Measurements from ENCODE around the gene FAM200A.
"Not testable (repeated sequence)": the region's sequence is repeated elsewhere in the genome, so short reads cannot be mapped to it uniquely, and the experiment has no call there.

DNA sequence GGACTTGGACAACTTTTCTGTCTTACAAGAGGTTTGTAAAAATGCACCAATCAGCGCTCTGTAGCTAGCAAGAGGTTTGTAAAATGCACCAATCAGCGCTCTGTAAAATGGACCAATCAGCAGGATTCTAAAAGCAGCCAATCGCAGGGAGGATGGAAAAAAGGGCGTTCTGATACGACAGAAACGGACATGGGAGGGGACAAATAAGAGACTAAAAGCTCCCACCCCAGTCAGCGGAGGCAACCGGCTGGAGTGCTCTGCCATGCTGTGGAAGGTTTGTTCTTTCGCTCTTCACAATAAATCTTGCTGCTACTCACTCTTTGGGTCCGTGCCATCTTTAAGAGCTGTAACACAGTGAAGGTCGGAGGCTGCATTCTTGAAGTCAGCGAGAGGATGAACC is 50.7 kb downstream of the FAM200A start:
- TF ChIP-seq, protein P1, sequence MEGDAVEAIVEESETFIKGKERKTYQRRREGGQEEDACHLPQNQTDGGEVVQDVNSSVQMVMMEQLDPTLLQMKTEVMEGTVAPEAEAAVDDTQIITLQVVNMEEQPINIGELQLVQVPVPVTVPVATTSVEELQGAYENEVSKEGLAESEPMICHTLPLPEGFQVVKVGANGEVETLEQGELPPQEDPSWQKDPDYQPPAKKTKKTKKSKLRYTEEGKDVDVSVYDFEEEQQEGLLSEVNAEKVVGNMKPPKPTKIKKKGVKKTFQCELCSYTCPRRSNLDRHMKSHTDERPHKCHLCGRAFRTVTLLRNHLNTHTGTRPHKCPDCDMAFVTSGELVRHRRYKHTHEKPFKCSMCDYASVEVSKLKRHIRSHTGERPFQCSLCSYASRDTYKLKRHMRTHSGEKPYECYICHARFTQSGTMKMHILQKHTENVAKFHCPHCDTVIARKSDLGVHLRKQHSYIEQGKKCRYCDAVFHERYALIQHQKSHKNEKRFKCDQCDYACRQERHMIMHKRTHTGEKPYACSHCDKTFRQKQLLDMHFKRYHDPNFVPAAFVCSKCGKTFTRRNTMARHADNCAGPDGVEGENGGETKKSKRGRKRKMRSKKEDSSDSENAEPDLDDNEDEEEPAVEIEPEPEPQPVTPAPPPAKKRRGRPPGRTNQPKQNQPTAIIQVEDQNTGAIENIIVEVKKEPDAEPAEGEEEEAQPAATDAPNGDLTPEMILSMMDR (IDR thresholded peaks at IDR 0.05): not testable (repeated sequence)
- TF ChIP-seq POLR2A (IDR thresholded peaks at IDR 0.05): not testable (repeated sequence)

Measured in right lobe of liver (tissue), 4 donors.